Stimulated activated CD4-positive, alpha-beta T cell treated with anti-CD3 and anti-CD28 coated beads, Interleukin-1b, Interleukin-23, amount 100 ng/mL, for 4 hours (primary cell): ENCODE results near the gene DDIAS.
A peak's percentile ranks its signal among the peaks of the same experiment; 100 is the strongest.
"Not testable (repeated sequence)": the region's sequence is repeated elsewhere in the genome, so short reads cannot be mapped to it uniquely, and the experiment has no call there.

Source experiments
- DNase-seq, 2 donors: peaks; one replicate each; pipeline ENCODE4 v3.0.0-alpha.2; 2020; ENCODE audit warnings: low read depth in 2 of 2

DDIAS gene, protein sequence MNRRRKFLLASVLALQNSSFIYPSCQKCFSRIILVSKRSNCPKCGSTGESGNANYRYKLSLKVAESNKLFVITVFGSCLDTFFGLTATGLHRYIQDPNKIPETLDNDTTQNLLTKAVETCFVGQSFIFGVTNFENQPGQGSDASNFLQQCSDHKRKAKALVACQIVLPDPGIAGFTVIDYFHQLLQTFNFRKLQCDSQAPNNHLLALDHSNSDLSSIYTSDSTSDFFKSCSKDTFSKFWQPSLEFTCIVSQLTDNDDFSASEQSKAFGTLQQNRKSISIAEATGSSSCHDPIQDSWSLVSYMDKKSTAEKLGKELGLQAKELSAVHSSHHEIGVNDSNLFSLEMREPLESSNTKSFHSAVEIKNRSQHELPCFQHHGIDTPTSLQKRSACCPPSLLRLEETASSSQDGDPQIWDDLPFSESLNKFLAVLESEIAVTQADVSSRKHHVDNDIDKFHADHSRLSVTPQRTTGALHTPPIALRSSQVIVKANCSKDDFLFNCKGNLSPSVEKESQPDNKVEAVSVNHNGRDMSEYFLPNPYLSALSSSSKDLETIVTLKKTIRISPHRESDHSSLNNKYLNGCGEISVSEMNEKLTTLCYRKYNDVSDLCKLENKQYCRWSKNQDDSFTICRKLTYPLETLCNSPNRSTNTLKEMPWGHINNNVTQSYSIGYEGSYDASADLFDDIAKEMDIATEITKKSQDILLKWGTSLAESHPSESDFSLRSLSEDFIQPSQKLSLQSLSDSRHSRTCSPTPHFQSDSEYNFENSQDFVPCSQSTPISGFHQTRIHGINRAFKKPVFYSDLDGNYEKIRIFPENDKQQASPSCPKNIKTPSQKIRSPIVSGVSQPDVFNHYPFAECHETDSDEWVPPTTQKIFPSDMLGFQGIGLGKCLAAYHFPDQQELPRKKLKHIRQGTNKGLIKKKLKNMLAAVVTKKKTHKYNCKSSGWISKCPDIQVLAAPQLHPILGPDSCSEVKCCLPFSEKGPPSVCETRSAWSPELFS

DNA sequence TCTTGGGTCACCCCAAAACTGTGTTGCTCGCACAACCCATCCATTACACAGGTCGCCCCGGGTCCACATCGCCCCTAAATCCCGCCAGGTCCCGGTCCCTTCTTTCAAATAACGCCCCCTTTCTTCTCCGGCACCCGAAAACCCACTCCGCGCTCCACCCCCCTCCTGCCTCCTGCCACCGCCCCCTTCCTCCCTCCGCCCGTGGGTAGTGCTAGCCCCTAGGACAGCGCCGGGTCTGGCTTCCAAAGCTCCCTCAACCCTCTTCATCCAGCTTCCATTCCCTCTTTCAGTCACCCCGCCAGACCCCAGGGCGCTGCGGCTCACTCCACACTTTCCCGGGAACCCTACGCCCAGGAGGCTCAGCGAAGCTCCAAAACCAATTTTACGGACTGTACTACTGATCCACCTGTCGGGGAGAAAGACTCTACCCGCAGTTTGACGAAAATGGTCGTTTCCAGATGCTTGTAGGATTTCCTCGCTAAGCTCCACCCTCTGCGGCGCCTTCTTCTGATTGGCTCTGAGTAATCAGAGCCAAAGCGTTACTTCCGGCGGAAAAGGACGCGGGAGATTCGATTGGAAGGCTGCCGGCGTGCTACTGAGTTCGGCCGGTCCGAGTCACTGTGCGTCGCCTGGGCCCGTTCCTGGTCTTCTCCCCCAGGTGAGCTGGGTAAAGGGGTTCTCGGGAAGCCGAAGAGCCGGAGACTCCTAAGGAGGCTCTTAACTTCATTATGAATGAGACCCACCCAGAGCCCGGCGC, at the start of gene DDIAS:
TSS of gene DDIAS (plus strand) at position 572 of the 757 bp plus-strand sequence. CDS start 13,003 bp downstream, outside the sequence.
- DNase-seq: peak; percentile 82 to 85

DNA sequence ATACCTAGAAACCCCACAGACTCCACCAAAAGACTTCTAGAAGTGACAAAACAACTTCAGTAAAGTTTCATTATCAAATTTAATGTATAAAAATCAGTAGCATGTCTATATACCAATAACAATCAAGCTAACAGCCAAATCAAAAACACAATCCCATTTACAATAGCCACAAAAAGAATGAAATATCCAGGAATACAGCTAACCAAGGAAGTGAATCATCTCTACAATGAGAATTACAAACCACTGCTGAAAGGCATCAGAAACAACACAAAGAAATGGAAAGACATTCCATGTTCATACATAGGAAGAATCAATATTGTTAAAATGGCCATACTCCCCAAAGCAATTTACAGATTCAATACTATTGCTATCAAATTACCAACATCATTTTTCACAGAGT, 47.3 kb upstream of the DDIAS start:
- DNase-seq: no peak

DNA sequence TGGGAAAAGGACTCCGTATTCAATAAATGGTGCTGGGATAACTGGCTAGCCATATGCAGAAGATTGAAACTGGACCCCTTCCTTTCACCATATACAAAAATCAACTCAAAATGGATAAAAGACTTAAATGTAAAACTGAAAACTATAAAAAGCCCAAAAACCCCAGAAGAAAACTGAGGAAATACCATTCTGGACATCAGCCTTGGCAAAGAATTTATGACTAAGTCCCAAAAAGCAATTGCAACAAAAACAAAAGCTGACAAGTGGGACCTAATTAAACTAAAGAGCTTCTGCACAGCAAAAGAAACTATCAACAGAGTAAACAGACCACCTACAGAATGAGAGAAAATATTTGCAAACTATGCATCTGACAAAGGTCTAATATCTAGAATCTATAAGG, 46.6 kb upstream of the DDIAS start:
- DNase-seq: not testable (repeated sequence)

DNA sequence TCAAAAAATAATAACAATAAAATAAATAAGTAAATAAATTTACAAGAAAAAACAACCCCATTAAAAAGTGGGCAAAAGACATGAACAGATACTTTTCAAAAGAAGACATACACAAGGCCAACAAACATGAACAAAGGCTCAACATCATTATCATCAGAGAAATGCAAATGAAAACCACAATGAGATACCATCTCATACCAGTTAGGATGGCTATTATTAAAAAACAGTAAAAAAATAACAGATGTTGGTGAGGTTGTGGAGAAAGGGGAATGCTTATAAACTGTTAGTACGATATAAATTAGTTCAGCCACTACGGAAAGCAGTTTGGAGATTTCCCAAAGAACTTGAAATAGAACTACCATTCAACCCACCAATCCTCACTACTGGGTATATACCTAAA, 45.9 kb upstream of the DDIAS start:
- DNase-seq: no peak

DNA sequence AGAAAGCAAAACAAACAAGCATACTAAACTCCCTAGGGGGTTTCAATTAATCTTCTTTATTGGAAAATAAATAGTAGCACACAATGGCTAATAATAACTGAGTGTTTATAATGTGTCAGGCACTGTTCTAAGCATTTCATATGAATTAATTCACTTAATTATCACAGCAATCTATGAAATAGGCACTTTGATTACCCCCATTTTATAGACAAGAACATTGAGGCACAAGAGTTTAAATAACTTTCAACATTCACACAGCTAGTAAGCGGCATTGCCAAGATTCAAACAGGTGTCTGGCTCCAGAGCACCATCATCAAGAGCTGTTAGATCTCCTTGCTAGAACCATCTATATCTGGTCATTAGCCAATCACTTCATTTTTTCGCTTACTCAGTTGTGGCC, 44.4 kb upstream of the DDIAS start:
- no peak for DNase-seq

DNA sequence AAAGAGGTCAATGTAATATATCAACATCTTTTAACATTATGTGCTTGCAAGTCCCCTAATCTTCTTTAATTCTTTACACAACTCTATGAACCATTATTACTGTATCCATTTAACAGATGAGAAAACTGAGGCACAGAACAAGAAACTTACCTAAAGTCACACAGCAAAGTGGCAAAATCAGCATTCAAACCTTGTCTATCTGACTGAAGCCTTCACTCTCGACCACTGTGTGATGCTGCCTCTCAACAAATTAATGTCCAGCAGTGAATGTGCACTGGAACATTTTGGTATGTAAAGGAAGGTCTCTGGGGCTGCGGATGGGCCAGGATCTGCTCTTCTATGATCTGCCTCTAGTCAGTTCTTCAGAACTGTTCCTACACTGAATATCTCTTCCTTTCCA, 43.4 kb upstream of the DDIAS start:
- no peak for DNase-seq

DNA sequence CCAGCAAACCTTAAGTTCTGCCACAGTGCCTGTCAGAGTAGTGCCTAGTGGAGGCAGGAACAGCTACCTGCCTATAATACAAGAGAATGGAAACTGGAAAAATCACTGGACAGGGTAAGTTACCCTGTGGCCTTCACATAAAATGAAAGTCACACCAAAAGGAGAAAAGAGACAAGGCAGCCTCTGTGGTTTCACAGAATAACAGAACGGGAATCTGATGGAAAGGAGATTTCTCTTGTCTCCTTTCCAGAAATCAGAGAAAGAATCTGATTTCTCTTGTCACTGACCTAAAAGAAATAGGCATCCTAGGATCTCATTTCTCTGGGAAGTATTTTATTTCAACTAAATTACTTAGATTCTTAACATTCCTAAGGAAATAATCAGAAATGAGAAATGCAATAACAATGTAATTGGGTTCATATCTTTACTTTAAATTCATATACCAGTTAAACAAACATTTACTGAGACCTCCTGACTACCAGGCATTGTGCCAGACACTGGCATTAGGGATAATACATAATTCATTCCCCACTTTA, 42.9 kb upstream of the DDIAS start:
- DNase-seq: no peak

DNA sequence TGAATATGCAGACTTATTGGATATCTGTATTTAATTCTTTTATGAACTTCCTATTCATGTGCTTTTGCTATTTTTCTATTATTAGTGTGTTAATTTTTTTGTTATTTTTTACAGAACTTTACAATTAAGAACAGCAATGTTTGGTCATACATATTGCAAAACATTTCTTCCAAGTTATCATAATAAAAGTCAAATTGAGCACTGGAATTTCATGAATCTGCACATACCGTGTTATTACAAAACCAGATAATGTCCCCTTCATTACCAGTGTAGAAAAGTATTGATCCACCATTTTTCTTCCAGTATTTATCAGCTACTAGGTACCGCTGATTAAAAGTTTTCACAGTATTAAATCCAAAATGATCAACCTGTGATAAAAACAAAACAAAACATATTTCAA, 41.8 kb upstream of the DDIAS start:
- DNase-seq: no peak

DNA sequence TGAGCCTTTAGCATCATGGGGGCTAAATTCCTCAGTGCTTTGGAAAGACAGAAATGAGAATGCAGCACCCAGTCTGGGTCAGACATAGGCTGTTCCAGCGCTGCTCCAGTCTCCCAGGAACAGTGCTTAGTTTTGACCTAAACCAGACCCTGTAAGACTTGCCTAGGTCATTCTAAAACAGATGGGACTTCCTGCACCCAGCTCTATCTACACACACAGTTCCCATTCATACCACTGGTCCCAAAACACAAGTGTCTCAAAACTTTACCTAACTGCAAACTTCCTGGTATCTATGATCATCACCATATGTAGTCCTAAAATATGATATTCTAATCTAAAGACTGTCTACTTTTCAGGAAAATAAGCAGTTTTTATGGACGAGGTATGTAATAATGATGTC, 39.2 kb upstream of the DDIAS start:
- DNase-seq: no peak

DNA sequence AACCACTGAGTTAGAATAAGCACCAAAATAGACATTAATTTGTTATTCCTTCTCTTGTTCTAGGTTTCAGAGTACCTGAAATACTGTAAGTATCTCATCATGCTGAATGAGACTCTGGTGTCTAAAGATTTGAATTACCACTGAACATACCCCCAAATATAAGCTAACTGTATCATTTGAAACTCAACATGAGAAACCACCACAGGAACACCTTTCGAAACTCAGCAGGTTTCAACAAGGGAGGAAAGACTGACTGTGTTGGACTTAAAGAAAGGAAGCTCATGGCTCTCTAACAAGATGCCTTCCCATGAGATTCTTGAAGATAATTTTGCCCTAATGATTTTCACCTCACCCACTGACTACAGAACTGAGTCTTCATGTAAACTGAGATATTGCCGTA, 38.3 kb upstream of the DDIAS start:
- no peak for DNase-seq

DNA sequence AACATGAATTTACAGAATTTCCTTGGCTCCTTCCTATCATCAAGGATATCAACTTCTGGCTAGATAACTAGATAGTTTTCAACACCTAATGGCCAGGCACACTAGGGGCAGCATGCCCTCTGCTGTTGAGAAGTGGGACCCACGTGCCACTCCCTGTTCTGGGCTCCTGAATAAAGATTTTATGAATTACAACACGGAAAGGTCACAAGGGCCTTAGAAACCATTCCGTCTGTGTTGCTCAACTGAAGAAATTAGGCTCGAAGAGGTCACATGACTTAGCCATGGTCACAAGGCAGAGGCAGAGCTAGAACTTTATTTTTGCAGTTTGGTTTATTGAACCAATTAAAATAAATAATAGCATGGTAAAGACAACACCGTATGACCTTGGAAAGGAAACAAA, 37.3 kb upstream of the DDIAS start:
- peak in 1 of 2 donors; percentile 7 for DNase-seq

DNA sequence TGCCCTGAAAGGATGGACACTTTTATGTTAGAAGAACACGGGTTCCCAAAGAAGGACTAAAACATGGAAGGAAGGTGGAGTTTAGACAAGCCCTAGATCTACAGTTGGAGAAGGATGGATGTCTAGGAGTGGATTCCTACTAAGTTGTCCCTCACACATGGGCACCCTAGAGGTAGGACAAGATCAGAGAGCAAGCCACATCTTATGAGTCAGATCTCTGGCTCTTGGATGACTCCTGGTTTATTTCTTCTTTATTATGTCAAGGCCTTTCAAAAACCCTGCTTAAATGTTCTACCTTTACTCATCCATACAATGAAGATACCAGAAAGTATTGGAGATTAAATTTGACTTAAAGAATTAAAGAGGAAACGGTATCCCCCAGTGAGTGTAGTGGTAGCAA, 35.7 kb upstream of the DDIAS start:
- DNase-seq: no peak

DNA sequence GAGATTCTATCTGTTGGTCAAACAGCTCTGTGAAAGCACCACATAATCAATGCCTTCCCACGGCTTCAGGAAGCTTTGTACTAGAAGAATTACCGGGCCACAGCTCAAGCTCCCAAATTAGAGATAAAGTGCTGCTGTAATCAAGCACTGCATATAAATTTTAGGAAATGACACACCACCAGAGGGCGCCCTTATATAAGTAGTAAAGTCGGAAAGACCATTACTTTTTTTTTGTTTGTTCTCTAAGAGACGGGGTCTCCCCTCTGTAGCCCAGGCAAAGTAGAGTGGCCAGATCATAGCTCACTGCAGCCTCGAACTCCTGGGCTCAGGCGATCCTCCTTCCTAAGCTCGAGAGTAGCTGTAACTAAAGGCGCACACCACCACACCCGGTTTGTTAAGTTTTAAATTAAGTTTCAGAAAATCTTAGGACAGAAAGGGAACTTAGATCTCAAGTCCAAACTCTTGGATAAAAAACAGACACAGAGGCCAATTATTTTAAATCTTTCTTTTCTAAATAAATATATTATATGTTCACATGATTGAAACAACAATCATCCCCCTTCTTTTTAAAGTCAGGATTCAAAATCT, 33.9 kb upstream of the DDIAS start:
- peak; percentile 55 to 73 for DNase-seq

DNA sequence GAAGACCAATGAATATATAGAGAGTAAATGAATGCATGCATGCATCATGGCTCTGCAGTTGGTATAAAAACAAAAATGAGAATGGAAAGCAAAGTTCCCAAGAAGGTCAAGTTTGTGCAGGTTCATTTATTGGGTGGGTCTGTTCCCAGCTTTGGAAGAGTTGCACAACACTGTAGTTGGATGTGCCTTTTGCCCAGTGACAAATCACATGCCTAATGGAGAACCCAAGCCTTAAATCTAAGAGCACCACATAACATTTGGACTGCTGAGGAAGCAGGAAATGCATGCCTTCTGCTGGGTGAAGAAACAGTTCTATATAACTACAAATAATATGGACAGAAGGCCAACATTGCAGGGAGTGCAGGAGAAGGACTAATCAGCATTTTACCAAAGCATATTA, 31.9 kb upstream of the DDIAS start:
- DNase-seq: no peak

DNA sequence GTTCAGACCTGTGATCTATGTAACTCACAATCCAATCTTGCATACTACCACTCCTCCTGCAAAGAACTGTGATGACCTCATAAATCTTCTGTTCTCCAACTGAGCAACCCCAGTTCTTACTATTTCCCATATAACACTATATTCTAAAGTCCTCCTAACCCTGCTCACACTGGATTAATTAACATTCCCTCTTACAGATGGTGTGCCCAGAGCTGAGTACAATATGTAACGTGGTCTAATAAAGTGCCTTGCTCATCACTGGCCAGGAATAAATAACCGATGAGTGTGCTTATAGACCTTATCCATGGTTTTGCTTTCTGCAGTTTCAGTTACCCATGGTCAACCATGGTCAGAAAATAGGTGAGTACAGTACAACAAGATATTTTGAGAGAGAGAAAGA, 29.9 kb upstream of the DDIAS start:
- no peak for DNase-seq

DNA sequence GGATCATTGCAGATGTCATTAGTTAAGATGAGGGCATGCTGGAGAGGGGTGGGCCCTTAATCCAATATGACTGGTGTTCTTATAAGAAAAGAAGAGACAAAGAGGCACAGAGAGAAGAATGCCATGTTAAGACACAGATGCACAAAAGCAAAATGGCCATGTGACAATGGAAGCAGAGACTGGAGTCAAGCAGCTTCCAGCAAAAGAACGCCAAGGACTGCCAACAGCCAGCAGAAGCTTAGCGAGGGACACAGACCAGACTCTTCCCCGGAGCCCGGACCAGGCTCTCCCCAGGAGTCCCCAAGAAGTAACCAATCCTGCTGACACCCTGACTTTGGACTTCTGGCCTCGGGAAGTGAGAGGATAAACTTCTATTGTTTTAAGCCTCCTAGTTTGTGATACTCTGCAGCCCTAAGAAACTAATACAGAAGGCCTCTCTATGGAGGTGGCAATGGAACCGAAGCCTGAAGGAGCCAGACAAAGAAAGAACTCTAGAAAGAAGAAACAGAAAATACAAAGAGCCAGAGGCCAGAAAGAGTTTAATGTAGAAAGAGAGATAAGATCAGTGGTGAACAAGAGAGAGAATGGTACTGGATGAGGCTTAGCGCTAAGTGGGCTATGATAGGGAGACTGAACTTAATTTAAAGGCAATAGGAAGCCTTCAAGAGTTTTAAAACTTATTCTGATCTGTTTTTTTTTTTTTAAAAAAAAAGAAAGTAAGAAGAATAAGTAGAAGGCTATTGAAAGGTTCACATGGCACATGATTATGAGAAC, 29.0 kb upstream of the DDIAS start:
- no peak for DNase-seq

DNA sequence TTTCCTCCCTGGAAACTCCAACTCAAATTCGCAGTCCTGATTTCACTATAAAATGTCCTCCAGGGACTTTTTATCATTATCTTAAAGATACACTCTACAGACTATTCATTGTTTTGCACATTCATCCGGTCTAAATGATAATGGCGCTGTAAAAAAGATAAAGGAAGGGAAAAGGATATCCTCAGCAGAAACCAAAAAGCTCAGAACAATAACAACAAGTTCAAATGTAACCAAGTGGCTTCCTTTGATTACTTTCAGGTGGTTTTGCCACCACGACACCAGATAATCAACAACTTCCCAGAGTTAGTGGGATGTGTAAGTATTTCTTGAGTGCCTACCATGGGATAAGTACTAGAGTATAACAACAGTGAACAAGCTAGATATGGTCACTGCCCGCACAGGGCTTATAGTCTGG, 27.6 kb upstream of the DDIAS start:
- no peak for DNase-seq

DNA sequence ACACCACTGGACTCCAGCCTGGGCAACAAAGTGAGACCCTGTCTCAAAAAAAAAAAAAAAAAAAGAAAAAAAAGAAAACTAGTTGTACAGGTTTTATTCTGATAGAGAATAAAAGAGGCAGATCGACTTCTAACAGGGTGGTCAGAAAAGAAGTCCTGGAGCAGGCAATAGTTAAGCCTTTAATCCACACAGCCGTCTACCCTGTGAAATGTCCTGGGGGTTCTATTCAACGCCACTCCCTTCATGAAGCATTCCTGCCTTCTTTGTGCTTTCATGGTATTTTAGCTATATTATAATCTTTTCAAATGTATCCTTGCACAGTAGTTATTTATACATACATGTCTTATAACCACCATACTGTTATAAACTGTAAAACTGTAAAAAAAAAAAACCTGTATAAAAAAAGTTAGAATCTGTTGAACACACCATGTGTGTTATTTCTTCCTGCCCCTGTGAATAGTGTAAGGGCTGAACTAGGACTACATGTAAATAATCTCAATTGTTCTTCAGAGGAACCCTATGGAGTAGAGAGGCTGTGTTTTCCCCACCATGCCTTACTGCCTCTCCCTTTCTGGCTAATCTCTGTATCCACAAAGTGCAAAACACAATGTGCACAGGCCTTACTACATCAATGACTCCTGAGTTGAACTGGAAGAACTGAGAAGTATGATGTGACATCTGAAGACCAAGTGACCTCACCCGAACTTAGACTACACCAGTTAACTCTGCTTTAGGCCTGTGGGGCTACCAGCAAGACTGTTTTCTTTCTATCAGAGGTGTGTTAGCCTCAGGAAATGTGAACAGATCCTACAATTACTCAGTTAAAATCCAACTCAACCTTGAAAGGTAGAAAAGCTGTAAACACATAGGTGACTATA, 26.7 kb upstream of the DDIAS start:
- DNase-seq: no peak

DNA sequence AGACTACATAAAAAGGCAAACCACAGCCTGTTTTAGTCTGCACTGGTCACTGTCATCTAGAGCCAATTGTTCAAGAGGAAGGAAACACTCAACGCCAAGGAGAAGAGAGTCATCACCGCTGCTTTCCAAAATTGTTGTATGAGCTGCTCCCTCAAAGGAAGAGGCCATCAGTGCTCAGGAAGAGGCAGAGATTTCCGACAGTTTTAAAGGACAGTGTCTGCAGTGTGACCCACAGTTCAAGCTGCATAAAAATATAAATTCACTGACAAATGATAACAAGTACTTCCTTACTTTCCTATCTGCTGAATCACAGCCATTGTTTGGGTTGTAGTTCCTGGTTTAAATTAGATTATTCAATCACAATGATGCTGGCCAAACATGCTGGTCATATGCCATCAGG, 17.7 kb upstream of the DDIAS start:
- DNase-seq: no peak
